Uterus (tissue), 2 donors: ENCODE data around the gene EVI2A.

Source experiments
- CTCF ChIP-seq, 4 experiments: fragments of 200-600 bp in 2 of 4; fragments of 450-650 bp in 2 of 4; sonication (generic) in 2 of 4; IDR thresholded peaks; one replicate each; pipeline ENCODE4 v1.5.1; 2016 to 2019; ENCODE audit warnings: antibody characterized with exemption in 4 of 4, mild to moderate bottlenecking in 2 of 4, moderate library complexity in 1 of 4
- POLR2A ChIP-seq, 2 donors: fragments of 450-650 bp; IDR thresholded peaks; one replicate each; pipeline ENCODE4 v1.6.1; 2016; ENCODE audit warnings: antibody characterized with exemption in 2 of 2, mild to moderate bottlenecking in 1 of 2, moderate library complexity in 1 of 2

- no peak for TF ChIP-seq POLR2A (IDR thresholded peaks at IDR 0.05)
- no peak for TF ChIP-seq CTCF (IDR thresholded peaks at IDR 0.05)
Observed at GRCh38 chr17:31273516-31273915, 47.9 kb downstream of the EVI2A start.
